ENCODE data around the gene ZNF428.

GRCh38 chr19:43649514-43649913 is 30.1 kb upstream of the ZNF428 start:
- TF ChIP-seq POLR2AphosphoS5 (IDR thresholded peaks at IDR 0.05) (no peak), CTCF (IDR thresholded peaks at IDR 0.05) (no peak), POLR2A (IDR thresholded peaks at IDR 0.05) (no peak)

Data from gastroesophageal sphincter (tissue), 3 donors.